Measurements from ENCODE around the gene USP10.
"Not testable (repeated sequence)": the region's sequence is repeated elsewhere in the genome, so short reads cannot be mapped to it uniquely, and the experiment has no call there.

Gene USP10

DNA sequence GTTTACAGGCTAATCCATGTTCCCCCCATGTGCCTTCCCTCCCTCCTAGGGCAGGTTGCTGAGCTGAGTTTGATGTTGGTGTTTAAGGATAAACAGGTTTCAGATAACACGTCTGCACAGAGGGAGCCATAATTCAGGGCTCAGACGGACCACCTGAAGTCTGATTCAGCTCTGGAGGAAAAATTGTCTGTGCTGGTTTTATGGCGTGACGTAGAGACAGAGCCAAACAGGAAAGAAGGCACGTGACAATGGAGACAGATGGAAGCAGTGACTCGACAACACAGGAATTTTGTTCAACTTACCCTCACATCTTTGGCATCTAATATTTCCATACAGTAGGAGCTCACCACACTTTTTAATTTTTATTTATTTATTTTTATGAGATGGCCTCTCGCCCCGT is 10.7 kb upstream of the USP10 start:
- no peak overlapping the region for H3K27ac ChIP-seq
- TF ChIP-seq ZFX (IDR thresholded peaks at IDR 0.05; ENCODE audit: borderline replicate concordance) = no peak
- TF ChIP-seq, protein P1, sequence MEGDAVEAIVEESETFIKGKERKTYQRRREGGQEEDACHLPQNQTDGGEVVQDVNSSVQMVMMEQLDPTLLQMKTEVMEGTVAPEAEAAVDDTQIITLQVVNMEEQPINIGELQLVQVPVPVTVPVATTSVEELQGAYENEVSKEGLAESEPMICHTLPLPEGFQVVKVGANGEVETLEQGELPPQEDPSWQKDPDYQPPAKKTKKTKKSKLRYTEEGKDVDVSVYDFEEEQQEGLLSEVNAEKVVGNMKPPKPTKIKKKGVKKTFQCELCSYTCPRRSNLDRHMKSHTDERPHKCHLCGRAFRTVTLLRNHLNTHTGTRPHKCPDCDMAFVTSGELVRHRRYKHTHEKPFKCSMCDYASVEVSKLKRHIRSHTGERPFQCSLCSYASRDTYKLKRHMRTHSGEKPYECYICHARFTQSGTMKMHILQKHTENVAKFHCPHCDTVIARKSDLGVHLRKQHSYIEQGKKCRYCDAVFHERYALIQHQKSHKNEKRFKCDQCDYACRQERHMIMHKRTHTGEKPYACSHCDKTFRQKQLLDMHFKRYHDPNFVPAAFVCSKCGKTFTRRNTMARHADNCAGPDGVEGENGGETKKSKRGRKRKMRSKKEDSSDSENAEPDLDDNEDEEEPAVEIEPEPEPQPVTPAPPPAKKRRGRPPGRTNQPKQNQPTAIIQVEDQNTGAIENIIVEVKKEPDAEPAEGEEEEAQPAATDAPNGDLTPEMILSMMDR (IDR thresholded peaks at IDR 0.05) = no peak

DNA sequence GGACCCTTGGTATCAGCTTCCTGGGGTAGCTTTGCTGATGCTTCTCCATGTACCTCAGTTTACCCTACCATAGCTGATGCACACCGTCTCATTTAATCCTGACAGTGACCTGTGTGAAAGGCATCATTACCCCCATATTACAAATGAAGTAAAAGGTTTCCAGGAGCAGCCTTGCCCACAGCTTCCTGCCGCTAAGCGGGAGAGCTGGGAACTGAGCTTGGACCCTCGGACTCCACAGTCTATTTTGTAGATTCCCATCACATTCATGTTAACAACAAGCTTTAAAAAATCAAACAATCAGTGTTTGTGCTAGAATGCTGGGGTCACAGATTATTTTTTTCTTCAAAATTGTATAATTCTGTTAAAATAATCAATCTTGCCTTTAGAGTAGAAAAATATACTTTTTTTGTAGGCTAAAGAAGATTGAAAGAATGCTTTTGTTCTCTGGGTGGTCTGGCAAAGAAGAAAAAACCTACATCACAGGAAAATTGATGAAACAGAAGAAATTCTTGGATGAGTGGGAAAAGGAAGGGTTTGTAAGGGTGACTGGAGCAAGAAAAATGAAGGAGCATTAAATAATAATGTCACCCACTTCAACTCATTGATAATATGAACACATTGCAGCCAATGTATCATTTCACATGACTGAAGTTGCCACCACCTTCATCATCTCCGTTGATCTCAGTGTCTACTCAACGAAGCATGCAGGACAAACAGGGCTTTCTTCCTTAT is 9.5 kb upstream of the USP10 start:
- no peak overlapping the region for H3K27ac ChIP-seq

DNA sequence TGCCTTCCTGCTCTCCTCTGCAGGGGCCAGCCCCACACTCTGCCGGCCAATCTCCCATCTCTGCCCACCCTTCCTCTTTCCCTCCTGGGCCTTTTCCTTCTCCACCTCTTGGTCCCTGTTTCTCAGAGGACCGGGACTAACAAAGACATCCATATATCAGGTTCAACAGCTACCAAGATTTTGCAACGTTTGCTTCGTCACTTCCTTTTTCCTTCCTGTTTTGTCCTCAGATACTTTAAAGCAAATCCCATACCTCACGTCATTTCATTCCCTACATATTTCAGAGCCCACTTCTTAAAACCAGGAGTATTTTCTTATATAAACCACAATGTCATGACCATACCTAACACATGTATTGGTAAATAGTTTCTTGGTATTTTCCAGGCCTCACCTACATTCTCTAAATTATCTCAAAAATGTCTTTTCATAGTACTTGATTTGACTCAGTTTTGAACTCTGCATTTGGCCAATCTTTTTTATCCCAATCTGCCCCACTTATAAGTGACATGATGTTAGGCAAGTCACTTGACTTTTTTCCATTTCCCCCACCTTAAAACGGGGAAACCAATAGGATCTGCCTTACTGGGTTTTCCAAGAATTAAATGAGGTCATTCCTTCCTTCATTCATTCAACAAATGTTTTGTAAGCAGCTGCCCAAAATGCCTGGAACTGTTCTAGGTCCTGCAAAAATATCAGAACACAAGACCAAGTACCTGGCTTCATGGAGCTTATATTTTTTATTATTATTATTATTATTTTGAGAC is 7.2 kb upstream of the USP10 start:
- H3K27ac ChIP-seq = no peak overlapping the region
- TF ChIP-seq ZFX (IDR thresholded peaks at IDR 0.05; ENCODE audit: borderline replicate concordance) = no peak
- TF ChIP-seq, protein P1 (IDR thresholded peaks at IDR 0.05) = no peak

More for the DNA sequence above, 9.5 kb upstream of the USP10 start:
- TF ChIP-seq ZFX (IDR thresholded peaks at IDR 0.05; ENCODE audit: borderline replicate concordance) = no peak
- TF ChIP-seq, protein P1 (IDR thresholded peaks at IDR 0.05) = no peak

DNA sequence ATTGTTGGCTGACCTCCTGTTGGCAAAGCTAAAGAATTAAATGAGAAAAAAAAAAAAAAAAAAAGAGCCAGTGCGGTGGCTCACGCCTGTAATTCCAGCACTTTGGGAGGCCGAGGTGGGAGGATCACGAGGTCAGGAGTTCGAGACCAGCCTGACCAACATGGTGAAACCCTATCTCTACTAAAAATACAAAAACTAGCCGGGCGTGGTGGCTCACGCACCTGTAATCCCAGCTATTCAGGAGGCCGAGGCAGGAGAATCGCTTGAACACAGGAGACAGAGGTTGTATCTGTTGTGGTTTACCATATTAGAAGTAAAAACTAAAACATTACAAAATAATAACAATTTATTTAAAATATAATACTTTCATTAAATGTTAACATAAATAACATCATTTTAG is 5.9 kb upstream of the USP10 start:
- not testable (repeated sequence) for H3K27ac ChIP-seq

DNA sequence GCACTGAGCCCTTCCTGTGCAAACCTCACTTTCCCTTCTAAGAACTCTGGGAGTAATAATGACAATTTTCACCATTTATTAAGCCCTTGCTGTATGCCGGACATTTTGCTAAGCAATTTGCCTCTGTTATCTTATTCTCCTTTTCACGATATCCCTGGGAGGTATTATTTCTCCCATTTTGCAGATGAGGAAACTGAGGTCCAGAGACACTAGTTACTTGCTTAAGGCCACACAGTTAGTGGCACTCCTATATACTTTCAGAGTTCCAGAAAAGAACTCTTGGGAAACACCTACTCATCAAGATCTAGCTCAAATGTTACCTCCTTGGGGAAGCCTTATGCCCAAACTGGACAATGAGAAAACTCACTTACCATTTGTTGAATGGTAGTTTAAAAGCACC is 4.8 kb upstream of the USP10 start:
- TF ChIP-seq ZFX (IDR thresholded peaks at IDR 0.05; ENCODE audit: borderline replicate concordance) = no peak
- TF ChIP-seq, protein P1 (IDR thresholded peaks at IDR 0.05) = no peak
- no peak overlapping the region for H3K27ac ChIP-seq

DNA sequence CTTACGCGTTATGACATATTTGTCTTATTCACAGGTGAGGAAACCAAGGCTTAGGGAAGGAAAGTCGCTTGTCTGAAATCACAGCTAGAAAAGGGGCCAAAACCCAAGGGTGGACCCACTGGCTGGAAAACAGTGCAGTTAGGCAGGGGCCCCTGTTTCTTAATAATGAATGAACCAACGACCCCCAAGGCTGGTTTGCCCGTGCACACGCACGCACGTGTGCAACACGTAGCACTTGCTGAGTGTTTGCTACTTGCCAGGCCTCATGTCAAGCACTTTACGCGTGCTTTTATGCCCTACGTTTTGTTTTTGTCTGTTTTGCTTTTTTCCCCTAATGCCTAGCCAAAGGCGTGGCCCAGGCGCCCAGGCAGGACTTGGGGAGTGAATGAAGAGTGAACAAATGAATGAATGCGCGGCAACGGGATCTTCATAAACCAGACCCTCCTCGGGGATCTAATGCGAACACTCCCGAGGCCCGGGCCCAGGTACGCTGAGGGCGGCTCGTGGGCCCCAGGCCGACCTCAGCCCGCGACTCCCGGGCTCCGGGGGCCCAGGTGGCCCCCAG is 571 bp upstream of the USP10 start:
- peak overlapping the region; percentile 69 for H3K27ac ChIP-seq
- TF ChIP-seq ZFX (IDR thresholded peaks at IDR 0.05; ENCODE audit: borderline replicate concordance) = no peak
- TF ChIP-seq, protein P1 (IDR thresholded peaks at IDR 0.05) = no peak

DNA sequence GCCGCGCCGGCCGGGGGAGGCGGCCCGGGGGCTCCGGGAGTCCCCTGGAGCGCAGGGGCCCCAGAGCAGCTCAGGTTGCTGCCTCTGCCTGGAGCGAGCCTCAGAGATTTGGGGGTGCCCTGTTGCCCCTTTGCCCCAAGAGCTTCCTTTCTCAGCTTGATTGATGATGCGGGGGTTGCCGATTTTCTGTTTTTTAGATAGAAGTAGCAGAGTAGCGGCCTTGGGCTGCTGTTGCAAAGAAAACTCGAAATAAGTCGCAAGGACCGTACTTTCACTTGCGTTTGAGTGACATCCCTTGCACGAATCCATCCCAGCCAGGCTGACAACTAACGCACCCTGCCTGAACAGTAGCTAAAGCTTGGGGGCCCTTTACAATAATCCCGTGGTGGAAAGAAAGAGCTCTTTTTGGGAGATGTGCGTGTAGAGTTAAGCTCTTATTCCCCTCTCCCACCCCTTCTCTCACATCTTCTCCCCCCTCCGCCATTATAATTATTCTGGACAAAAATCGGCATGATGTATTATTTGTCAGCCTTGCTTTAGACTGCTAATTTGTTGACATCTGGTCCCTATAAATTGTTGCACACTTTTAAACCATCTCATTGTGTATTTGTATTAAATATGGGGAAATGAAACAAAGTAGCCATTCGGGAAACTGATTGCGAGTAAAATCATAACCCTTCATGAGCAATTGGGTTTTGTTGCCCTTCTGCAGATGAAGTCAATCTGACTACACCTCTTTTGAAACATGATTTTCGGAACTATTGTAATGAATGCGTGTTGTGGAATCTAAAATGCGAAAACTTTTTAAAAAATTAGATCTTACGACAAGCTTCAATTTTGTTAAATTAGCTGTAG is 873 bp downstream of the USP10 start:
- peak overlapping the region; percentile 69 for H3K27ac ChIP-seq
- no peak for TF ChIP-seq ZFX (IDR thresholded peaks at IDR 0.05; ENCODE audit: borderline replicate concordance)
- TF ChIP-seq, protein P1 (IDR thresholded peaks at IDR 0.05) = no peak

All from 22Rv1 (cell line).